WTC11 (cell line): ENCODE measurements around the gene ADAM19. TPM values are rescaled to one million over a fixed set of nuclear protein-coding genes. Genes with fewer than 3 reads are reported as not detected.

Experiments used
- ATAC-seq: fragments of 200-7000 bp; cut with Tn5 transposase; 2 replicates; pipeline ENCODE4 v1.10.0; 2021; ENCODE audit warnings: mild to moderate bottlenecking, moderate library complexity
- CTCF ChIA-PET: fragments of 300-600 bp; sonication (Branson Sonifier 250); formaldehyde crosslinking; loops from one replicate; lab custom pipeline; 2021; ENCODE audit warnings: antibody characterized with exemption; lab: Charles Lee
- POLR2A ChIA-PET: fragments of 350-600 bp; sonication (Branson Sonifier 250); formaldehyde crosslinking; loops from one replicate; lab custom pipeline; 2021; ENCODE audit warnings: antibody characterized with exemption; lab: Charles Lee
- DNase-seq: peaks from one replicate; pipeline ENCODE4 v3.0.0; 2021; ENCODE audit warnings: low spot score
- H3K27ac Mint-ChIP-seq: 2 replicates; pipeline ENCODE4 v1.8.0; 2021; ENCODE audit warnings: mixed read lengths
- H3K27me3 Mint-ChIP-seq: 2 replicates; pipeline ENCODE4 v1.8.0; 2021; ENCODE audit warnings: low read depth, mild to moderate bottlenecking, moderate library complexity, mixed read lengths
- H3K36me3 Mint-ChIP-seq: 2 replicates; pipeline ENCODE4 v1.8.0; 2021; ENCODE audit warnings: mixed read lengths
- H3K4me1 Mint-ChIP-seq: 2 replicates; pipeline ENCODE4 v1.8.0; 2022; ENCODE audit warnings: mixed read lengths
- H3K4me3 Mint-ChIP-seq: 2 replicates; pipeline ENCODE4 v1.8.0; 2021; ENCODE audit warnings: mild to moderate bottlenecking, moderate library complexity, mixed read lengths
- H3K9me3 Mint-ChIP-seq: 2 replicates; pipeline ENCODE4 v1.8.0; 2021; ENCODE audit warnings: mixed read lengths
- ELF4 ChIP-seq: sonication (generic); formaldehyde crosslinking; IDR thresholded peaks from 2 replicates; pipeline ENCODE4 v1.8.1; 2022; ENCODE audit warnings: low read depth, mild to moderate bottlenecking, moderate library complexity, missing genetic modification reagents
- EMX1 ChIP-seq: fragments of 250-450 bp; sonication (Bioruptor Pico); IDR thresholded peaks from 2 replicates; pipeline ENCODE4 v1.8.0; 2021; ENCODE audit warnings: mild to moderate bottlenecking
- IRF2 ChIP-seq: sonication (generic); formaldehyde crosslinking; IDR thresholded peaks from 2 replicates; pipeline ENCODE4 v1.8.0; 2022; ENCODE audit warnings: low read depth, missing genetic modification reagents, borderline replicate concordance
- JAZF1 ChIP-seq: fragments of 250-450 bp; sonication (Bioruptor Pico); IDR thresholded peaks from 2 replicates; pipeline ENCODE4 v1.9.0; 2021; ENCODE audit warnings: moderate library complexity, mild to moderate bottlenecking, inconsistent platforms
- JUN ChIP-seq: sonication (generic); formaldehyde crosslinking; IDR thresholded peaks from 2 replicates; pipeline ENCODE4 v1.8.0; 2023; ENCODE audit warnings: mild to moderate bottlenecking, missing genetic modification reagents
- NFATC4 ChIP-seq: fragments of 250-450 bp; sonication (Bioruptor Pico); IDR thresholded peaks from 2 replicates; pipeline ENCODE4 v1.9.0; 2021; ENCODE audit warnings: mild to moderate bottlenecking
- NR1H2 ChIP-seq: sonication (generic); formaldehyde crosslinking; IDR thresholded peaks from 2 replicates; pipeline ENCODE4 v1.9.0; 2021; ENCODE audit warnings: mild to moderate bottlenecking, moderate library complexity, missing genetic modification reagents
- NR3C1 ChIP-seq: sonication (generic); formaldehyde crosslinking; conservative IDR thresholded peaks from 2 replicates; pipeline ENCODE4 v1.8.1; 2023; ENCODE audit warnings: low read depth, mild to moderate bottlenecking, missing genetic modification reagents
- SMAD3 ChIP-seq: sonication (generic); formaldehyde crosslinking; IDR thresholded peaks from 2 replicates; pipeline ENCODE4 v1.8.0; 2022; ENCODE audit warnings: missing genetic modification reagents, mild to moderate bottlenecking, borderline replicate concordance
- SOX15 ChIP-seq: fragments of 250-450 bp; sonication (Bioruptor Pico); IDR thresholded peaks from 2 replicates; pipeline ENCODE4 v1.9.0; 2021; ENCODE audit warnings: mild to moderate bottlenecking
- SP1 ChIP-seq: sonication (generic); formaldehyde crosslinking; conservative IDR thresholded peaks from 2 replicates; pipeline ENCODE4 v1.8.1; 2022; ENCODE audit warnings: missing genetic modification reagents
- TCF7 ChIP-seq: sonication (generic); formaldehyde crosslinking; IDR thresholded peaks from 2 replicates; pipeline ENCODE4 v1.8.0; 2022; ENCODE audit warnings: mild to moderate bottlenecking, low read depth, missing genetic modification reagents, moderate library complexity
- TEAD1 ChIP-seq: sonication (generic); formaldehyde crosslinking; IDR thresholded peaks from 2 replicates; pipeline ENCODE4 v1.8.0; 2022; ENCODE audit warnings: mild to moderate bottlenecking, missing genetic modification reagents
- ZNF263 ChIP-seq: sonication (generic); formaldehyde crosslinking; IDR thresholded peaks from 2 replicates; pipeline ENCODE4 v1.8.1; 2022; ENCODE audit warnings: low read depth, mild to moderate bottlenecking, moderate library complexity, missing genetic modification reagents
- ZNF416 ChIP-seq: fragments of 250-450 bp; sonication (Bioruptor Pico); IDR thresholded peaks from 2 replicates; pipeline ENCODE4 v1.9.0; 2021; ENCODE audit warnings: mild to moderate bottlenecking, inconsistent platforms
- total RNA-seq: library from RNA; stranded (reverse); gene quantifications from 3 replicates; pipeline ENCODE4 v1.2.3, GENCODE V29; 2021
- TF ChIP-seq, protein P1 (sequence below): fragments of 250-450 bp; sonication (Bioruptor Pico); conservative IDR thresholded peaks from 2 replicates; pipeline ENCODE4 v1.9.0; 2021; ENCODE audit warnings: mild to moderate bottlenecking
- TF ChIP-seq, protein P2 (sequence below): sonication (generic); formaldehyde crosslinking; IDR thresholded peaks from 2 replicates; pipeline ENCODE4 v1.8.1; 2022; ENCODE audit warnings: low read depth, missing genetic modification reagents, borderline replicate concordance
- TF ChIP-seq, protein P3 (sequence below): sonication (generic); formaldehyde crosslinking; IDR thresholded peaks from 2 replicates; pipeline ENCODE4 v1.8.1; 2023; ENCODE audit warnings: mild to moderate bottlenecking, missing genetic modification reagents, moderate library complexity
- TF ChIP-seq, protein P4 (sequence below): sonication (generic); formaldehyde crosslinking; IDR thresholded peaks from 2 replicates; pipeline ENCODE4 v1.8.0; 2022; ENCODE audit warnings: mild to moderate bottlenecking, missing genetic modification reagents
- TF ChIP-seq, protein P5 (sequence below): sonication (generic); formaldehyde crosslinking; IDR thresholded peaks from 2 replicates; pipeline ENCODE4 v1.8.1; 2022; ENCODE audit warnings: low read depth, mild to moderate bottlenecking, moderate library complexity, missing genetic modification reagents, borderline replicate concordance
- TF ChIP-seq, protein P6 (sequence below): sonication (generic); formaldehyde crosslinking; IDR thresholded peaks from 2 replicates; pipeline ENCODE4 v1.8.1; 2022; ENCODE audit warnings: mild to moderate bottlenecking, moderate library complexity, missing genetic modification reagents
- TF ChIP-seq, protein P7 (sequence below): sonication (generic); formaldehyde crosslinking; IDR thresholded peaks from 2 replicates; pipeline ENCODE4 v1.8.1; 2023; ENCODE audit warnings: mild to moderate bottlenecking, missing genetic modification reagents, moderate library complexity

ADAM19 gene
- total RNA-seq, 1 experiment from 2014 or later, result 28.6 TPM

DNA sequence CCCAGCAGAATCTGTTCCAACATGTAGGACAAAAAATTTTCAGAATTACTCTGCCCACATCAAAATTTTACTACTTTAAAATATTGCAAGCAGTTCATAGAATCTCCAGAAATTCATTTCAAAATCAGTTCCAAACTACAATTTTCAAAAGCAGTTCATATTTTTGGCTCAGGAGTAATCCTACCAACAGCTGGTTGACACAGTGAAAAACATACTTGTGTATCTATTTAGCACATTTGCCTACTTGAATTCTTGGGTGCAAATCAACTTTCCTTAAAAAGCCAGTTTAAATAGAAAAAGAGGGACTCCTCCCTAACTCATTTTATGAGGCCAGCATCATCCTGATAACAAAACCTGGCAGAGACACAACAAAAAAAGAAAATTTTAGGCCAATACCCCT is 45.2 kb upstream of the ADAM19 start (continued):
- TF ChIP-seq, protein P1, sequence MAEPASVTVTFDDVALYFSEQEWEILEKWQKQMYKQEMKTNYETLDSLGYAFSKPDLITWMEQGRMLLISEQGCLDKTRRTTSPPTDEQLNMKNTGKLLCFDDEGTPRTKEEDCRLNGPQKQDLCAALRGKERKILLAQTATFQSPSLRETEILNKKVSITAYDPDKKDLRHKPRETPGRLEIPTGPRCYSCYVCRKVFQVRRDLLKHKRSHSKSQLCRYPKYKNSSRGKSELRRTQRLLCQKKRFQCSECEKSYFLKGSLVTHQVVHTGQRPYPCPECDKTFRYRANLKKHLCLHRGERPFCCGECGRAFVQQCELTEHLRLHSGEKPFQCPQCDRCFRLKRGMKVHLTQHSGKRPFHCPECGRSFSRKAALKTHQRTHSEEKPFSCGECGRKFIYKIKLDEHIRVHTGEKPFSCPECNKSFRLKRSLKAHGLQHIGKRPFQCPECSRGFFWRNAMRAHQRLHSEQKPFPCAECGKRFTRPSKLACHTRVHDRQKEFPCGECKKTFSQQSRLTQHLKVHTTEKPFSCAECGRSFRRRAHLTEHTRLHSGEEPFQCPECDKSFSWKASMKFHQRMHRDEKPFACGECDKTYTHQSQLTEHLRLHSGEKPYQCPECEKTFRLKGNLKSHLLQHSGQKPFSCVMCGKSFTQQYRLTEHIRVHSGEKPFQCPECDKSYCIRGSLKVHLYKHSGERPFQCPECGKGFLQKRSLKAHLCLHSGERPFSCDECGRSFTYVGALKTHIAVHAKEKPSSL (CRISPR knock-in tag), result no peak
- TF ChIP-seq, all 79 proteins: peak for 0

DNA sequence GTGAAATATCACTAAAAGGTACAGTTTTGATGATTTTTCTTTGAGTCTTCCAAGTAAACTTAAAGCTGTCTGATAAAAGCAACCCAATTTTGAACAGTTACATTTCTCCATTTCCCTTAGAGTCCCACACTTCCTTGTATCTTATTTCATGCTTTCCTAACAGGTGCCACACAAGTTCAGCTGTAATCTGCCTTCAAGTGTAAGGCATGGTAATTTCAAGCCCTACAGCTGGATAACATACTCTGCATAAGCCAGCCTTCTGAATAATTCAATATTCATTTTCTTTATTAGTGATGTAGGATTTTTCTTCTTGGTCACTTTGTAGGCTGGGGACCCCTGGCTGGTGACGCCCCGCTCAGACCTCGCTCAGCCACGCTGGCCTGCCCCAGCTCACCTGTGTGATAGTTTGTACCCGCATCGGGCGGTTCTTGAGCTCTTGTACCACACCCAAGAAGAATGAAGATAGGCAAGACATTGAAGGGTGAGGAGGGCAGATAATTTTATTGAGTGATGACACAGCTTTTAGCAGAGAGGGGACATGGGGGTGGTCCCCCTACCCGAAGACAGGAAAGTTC is 42.7 kb upstream of the ADAM19 start:
- no peaks in the 10 kb centered on the region for H3K4me1 Mint-ChIP-seq
- ATAC-seq (no peak), DNase-seq (no peak)
- no peak overlapping the region for H3K27ac Mint-ChIP-seq
- CTCF ChIA-PET, result interaction anchor here (1.3 kb wide), 1 partner anchor 457 kb away, joined by 3 read pairs; no protein-coding TSS in a partner anchor
- H3K9me3 Mint-ChIP-seq, result peaks cover 9% of the 10 kb centered on the region
- POLR2A ChIA-PET, result no interaction called here
- H3K36me3 Mint-ChIP-seq, result no peaks in the 10 kb centered on the region
- peaks cover 2% of the 10 kb centered on the region; the same call in 1 of the 2 replicates for H3K27me3 Mint-ChIP-seq
- H3K4me3 Mint-ChIP-seq, result no peak overlapping the region
- TF ChIP-seq SMAD3 (CRISPR knock-in tag) (no peak), SOX15 (CRISPR knock-in tag) (no peak), NR3C1 (CRISPR knock-in tag) (no peak), JUN (CRISPR knock-in tag) (no peak), ELF4 (CRISPR knock-in tag) (no peak), SP1 (CRISPR knock-in tag) (no peak), NR1H2 (CRISPR knock-in tag) (no peak), NFATC4 (CRISPR knock-in tag) (no peak), JAZF1 (CRISPR knock-in tag) (no peak), ZNF263 (CRISPR knock-in tag) (no peak)
- TF ChIP-seq, protein P2, sequence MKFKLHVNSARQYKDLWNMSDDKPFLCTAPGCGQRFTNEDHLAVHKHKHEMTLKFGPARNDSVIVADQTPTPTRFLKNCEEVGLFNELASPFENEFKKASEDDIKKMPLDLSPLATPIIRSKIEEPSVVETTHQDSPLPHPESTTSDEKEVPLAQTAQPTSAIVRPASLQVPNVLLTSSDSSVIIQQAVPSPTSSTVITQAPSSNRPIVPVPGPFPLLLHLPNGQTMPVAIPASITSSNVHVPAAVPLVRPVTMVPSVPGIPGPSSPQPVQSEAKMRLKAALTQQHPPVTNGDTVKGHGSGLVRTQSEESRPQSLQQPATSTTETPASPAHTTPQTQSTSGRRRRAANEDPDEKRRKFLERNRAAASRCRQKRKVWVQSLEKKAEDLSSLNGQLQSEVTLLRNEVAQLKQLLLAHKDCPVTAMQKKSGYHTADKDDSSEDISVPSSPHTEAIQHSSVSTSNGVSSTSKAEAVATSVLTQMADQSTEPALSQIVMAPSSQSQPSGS (CRISPR knock-in tag), result no peak
- TF ChIP-seq, protein P3, sequence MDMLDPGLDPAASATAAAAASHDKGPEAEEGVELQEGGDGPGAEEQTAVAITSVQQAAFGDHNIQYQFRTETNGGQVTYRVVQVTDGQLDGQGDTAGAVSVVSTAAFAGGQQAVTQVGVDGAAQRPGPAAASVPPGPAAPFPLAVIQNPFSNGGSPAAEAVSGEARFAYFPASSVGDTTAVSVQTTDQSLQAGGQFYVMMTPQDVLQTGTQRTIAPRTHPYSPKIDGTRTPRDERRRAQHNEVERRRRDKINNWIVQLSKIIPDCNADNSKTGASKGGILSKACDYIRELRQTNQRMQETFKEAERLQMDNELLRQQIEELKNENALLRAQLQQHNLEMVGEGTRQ (CRISPR knock-in tag), result no peak
- TF ChIP-seq, protein P4, sequence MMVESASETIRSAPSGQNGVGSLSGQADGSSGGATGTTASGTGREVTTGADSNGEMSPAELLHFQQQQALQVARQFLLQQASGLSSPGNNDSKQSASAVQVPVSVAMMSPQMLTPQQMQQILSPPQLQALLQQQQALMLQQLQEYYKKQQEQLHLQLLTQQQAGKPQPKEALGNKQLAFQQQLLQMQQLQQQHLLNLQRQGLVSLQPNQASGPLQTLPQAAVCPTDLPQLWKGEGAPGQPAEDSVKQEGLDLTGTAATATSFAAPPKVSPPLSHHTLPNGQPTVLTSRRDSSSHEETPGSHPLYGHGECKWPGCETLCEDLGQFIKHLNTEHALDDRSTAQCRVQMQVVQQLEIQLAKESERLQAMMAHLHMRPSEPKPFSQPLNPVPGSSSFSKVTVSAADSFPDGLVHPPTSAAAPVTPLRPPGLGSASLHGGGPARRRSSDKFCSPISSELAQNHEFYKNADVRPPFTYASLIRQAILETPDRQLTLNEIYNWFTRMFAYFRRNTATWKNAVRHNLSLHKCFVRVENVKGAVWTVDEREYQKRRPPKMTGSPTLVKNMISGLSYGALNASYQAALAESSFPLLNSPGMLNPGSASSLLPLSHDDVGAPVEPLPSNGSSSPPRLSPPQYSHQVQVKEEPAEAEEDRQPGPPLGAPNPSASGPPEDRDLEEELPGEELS (CRISPR knock-in tag), result no peak
- TF ChIP-seq, protein P5, sequence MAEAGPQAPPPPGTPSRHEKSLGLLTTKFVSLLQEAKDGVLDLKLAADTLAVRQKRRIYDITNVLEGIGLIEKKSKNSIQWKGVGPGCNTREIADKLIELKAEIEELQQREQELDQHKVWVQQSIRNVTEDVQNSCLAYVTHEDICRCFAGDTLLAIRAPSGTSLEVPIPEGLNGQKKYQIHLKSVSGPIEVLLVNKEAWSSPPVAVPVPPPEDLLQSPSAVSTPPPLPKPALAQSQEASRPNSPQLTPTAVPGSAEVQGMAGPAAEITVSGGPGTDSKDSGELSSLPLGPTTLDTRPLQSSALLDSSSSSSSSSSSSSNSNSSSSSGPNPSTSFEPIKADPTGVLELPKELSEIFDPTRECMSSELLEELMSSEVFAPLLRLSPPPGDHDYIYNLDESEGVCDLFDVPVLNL, result no peak

DNA sequence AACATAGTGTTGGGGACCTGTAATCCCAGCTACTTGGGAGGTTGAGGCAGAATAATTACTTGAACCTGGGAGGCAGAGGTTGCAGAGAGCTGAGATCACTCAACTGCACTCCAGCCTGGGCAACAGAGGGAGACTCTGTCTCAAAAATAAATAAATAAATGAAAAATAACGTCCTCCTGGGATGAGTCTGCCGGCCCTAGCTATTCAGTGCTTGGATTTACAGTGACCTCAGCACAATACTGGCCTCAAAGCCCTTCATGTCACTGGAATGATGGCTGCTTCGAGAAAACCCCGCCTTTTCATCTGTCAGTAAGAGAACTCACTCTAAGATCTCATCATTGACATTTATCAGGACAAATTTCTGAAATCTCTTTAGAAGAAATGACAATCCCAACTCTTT is 41.2 kb upstream of the ADAM19 start:
- H3K36me3 Mint-ChIP-seq, result no peaks in the 10 kb centered on the region
- POLR2A ChIA-PET, result no interaction called here
- TF ChIP-seq, protein P6, sequence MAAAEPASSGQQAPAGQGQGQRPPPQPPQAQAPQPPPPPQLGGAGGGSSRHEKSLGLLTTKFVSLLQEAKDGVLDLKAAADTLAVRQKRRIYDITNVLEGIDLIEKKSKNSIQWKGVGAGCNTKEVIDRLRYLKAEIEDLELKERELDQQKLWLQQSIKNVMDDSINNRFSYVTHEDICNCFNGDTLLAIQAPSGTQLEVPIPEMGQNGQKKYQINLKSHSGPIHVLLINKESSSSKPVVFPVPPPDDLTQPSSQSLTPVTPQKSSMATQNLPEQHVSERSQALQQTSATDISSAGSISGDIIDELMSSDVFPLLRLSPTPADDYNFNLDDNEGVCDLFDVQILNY (CRISPR knock-in tag), result no peak
- TF ChIP-seq TCF7 (no peak), EMX1 (no peak), IRF2 (CRISPR knock-in tag) (no peak), ZNF416 (CRISPR knock-in tag) (no peak), TEAD1 (no peak)
- TF ChIP-seq, protein P1 (CRISPR knock-in tag), result no peak
- TF ChIP-seq, protein P7, sequence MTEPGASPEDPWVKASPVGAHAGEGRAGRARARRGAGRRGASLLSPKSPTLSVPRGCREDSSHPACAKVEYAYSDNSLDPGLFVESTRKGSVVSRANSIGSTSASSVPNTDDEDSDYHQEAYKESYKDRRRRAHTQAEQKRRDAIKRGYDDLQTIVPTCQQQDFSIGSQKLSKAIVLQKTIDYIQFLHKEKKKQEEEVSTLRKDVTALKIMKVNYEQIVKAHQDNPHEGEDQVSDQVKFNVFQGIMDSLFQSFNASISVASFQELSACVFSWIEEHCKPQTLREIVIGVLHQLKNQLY (CRISPR knock-in tag), result no peak

More for the DNA sequence above, 41.2 kb upstream of the ADAM19 start:
- Mint-ChIP-seq H3K4me1 (no peaks in the 10 kb centered on the region; the same call in 1 of the 2 replicates), H3K9me3 (no peaks in the 10 kb centered on the region; the same call in 1 of the 2 replicates), H3K27ac (no peak overlapping the region), H3K27me3 (peaks cover 2% of the 10 kb centered on the region; the same call in 1 of the 2 replicates), H3K4me3 (no peak overlapping the region)
- ATAC-seq (no peak), DNase-seq (no peak)
- CTCF ChIA-PET, result no interaction called here
